ENCODE data around the gene RASGRP3.

The RASGRP3 gene, protein sequence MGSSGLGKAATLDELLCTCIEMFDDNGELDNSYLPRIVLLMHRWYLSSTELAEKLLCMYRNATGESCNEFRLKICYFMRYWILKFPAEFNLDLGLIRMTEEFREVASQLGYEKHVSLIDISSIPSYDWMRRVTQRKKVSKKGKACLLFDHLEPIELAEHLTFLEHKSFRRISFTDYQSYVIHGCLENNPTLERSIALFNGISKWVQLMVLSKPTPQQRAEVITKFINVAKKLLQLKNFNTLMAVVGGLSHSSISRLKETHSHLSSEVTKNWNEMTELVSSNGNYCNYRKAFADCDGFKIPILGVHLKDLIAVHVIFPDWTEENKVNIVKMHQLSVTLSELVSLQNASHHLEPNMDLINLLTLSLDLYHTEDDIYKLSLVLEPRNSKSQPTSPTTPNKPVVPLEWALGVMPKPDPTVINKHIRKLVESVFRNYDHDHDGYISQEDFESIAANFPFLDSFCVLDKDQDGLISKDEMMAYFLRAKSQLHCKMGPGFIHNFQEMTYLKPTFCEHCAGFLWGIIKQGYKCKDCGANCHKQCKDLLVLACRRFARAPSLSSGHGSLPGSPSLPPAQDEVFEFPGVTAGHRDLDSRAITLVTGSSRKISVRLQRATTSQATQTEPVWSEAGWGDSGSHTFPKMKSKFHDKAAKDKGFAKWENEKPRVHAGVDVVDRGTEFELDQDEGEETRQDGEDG

DNA sequence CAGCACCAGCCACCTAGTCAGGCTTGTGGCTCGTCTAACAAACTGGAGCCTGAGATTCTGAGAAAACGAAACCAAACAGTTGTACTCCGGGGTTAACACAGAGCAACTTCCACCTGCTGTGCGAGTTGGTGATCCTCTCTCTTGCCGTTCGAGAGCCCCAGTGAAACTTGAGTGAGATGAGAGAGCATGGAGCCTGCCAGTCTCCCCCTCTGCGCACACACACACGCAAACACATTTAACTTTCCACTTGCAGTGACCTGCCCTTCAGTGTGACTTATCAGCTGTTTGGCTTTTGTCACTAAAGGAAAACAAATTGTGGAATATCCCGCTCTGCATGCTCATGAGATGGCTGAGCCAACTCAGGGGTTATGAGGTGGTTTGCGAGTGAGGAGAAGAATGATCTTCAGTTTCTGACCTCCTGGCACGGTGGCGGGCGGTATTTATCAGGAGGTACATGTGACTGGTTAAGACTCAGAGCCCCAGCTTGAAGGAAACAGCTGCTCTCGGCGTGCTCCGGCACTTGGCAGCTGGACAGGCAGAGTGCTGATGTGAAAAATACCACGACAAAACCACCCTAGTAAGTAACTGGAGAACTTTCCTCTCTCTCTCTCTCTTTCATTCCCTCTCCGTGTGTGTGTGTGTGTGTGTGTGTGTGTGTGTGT, at the start of gene RASGRP3:
RASGRP3 (plus strand) TSS at position 519 of the 662 bp plus-strand sequence. CDS start 38,488 bp downstream, outside the sequence.
- H3K27ac ChIP-seq: peak within 1 kb of the TSS; percentile 75
- TF ChIP-seq, protein P1, sequence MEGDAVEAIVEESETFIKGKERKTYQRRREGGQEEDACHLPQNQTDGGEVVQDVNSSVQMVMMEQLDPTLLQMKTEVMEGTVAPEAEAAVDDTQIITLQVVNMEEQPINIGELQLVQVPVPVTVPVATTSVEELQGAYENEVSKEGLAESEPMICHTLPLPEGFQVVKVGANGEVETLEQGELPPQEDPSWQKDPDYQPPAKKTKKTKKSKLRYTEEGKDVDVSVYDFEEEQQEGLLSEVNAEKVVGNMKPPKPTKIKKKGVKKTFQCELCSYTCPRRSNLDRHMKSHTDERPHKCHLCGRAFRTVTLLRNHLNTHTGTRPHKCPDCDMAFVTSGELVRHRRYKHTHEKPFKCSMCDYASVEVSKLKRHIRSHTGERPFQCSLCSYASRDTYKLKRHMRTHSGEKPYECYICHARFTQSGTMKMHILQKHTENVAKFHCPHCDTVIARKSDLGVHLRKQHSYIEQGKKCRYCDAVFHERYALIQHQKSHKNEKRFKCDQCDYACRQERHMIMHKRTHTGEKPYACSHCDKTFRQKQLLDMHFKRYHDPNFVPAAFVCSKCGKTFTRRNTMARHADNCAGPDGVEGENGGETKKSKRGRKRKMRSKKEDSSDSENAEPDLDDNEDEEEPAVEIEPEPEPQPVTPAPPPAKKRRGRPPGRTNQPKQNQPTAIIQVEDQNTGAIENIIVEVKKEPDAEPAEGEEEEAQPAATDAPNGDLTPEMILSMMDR (conservative IDR thresholded peaks at IDR 0.05): no peak

DNA sequence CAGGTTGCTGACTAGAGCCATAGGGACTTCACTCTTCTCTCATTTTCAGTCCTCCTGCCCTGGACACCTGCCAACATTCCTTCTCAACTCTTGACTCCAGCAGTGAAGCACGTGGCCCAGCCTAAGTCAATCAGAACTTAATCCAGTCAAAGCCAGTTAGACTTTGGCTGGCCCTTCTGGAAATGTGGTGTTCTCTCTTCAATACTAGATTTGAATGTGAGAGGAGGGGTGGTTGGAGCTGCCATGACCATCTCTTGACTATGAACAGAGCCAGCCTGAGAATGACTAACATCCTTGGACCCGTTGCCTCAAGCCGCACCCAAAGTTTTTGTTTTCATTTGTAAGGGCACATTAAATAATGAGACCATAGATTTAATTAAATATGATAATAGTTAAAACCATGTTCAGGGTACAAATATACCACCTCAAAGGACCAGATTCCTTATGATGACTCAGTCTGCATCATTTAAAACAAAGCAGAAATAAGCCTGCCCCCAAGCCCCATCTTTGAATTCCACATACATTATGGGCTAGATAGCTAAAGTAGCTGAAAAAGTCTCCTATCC, 49.7 kb upstream of the RASGRP3 start:
- H3K27ac ChIP-seq: no peak overlapping the region
- TF ChIP-seq, protein P1 (conservative IDR thresholded peaks at IDR 0.05): no peak

DNA sequence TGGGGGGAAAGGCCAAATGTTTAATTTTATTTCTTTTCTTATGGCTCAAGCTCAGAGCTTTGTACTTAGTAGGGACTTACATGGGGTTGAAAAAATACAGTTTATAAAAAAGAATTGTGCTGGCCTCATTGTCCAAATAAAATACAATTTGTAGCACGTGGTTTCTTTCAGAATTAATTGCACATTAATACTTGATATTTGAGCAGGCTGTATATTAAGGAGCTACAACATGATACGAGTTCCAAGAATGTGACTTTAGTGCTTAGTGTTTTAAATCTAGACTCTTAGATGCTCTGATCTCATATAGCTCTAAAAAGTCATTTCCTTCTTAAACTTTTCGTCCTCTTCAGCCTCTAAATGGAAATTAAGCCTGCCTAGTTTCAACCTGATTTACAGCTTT, 46.4 kb upstream of the RASGRP3 start:
- no peak overlapping the region for H3K27ac ChIP-seq
- TF ChIP-seq, protein P1 (conservative IDR thresholded peaks at IDR 0.05): no peak

DNA sequence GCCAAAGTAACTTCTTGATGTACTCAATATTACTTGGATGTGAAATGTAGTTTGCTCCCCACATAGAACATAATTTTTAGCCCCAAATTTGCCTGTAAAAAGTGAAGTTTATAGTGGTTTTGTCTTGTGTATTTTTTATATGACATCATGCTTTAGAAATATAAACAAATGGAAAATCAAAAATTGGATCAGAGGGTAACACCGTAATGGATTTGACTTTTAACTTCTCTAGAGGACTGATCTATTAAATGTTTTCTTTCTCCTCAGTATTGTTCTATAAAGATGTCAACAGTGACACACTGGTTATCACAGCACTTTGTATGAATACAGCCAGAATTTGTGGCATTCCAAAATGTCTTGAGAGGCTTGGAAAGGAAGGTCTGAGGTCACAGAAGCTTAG, 45.6 kb upstream of the RASGRP3 start:
- TF ChIP-seq, protein P1 (conservative IDR thresholded peaks at IDR 0.05): no peak
- H3K27ac ChIP-seq: no peak overlapping the region

DNA sequence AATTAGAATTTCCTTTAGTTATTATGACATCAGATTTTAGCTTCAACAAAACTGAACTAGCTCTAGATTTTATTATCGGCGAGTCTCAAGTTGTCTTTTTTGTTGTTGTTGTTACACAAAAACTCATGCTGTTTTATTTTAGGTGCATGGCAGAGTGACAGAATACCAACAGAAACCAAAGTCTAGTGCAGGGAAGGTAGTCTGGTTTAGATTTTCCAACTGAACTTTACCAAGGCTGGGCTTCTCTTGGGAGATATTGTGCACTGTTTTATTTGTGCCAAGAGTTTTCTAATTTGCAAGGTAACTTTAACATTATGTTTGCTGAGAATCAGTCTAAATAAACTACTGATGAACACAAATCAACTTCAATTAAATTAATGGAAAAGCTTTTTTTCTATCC, 43.6 kb upstream of the RASGRP3 start:
- no peak overlapping the region for H3K27ac ChIP-seq
- TF ChIP-seq, protein P1 (conservative IDR thresholded peaks at IDR 0.05): no peak

DNA sequence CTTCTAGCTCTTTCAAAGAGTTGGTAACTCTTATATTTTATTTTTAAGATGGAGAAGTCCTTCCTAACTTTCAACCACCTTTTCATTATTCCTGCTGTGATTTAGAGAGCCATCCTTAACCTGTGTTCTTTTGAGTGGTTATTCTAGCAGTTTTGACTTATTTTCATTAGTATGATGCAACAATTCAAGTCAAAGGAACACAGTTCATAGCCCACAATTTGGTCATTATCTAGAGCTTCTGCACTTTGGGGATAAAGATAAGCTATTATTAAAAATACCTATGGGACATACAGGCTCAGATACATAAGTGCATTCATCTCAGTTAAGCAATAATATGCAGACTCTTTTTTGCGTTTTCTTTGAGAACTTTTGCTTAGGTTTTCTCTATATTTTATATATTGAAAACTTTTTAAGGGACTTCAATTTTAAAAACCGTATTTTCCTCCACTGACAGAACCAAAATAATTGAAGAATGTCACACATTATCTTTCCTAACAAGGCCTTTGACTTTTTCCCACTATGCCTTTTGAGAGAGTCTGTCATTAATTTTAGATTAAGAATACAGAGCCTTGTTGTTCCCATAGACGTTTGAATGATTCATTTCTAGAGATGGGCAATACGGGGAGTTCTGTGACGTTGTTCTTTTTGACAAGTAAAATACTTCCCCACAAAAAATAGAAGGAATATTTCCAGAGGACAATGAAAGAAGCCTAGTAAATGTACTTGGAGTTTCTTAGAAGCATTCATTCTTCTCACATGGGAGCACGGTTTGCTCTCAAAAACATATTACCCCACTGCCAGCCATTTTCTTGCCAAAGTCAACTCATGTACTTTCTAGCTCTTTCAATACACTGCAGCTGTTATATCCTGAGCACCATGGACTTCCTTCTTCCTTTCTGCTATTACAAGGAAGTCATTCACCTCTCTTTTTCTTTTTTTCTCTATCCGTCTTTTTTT, 42.9 kb upstream of the RASGRP3 start:
- H3K27ac ChIP-seq: no peak overlapping the region
- TF ChIP-seq, protein P1 (conservative IDR thresholded peaks at IDR 0.05): no peak
